HG03378 (cell line): Measurements from ENCODE around the gene RNF5.
"Not testable (repeated sequence)": the region's sequence is repeated elsewhere in the genome, so short reads cannot be mapped to it uniquely, and the experiment has no call there.

Source experiments
- ATAC-seq: cut with Tn5 transposase; IDR thresholded peaks from one replicate; pipeline ENCODE4 v1.9.1; 2021; ENCODE audit warnings: mild to moderate bottlenecking, moderate library complexity; ENCODE audit not compliant: unreplicated experiment

RNF5 gene

GRCh38 chr6:32175322-32175710 lies 2.9 kb upstream of the RNF5 start:
- ATAC-seq: no peak

- peak; percentile 29 for ATAC-seq
Measured at GRCh38 chr6:32175711-32176475, 2.3 kb upstream of the RNF5 start, which contains the start of gene AGPAT1. Gene AGPAT1, minus strand, starts transcription at chr6:32176084. Its CDS starts 4,588 bp downstream, at chr6:32171496.

GRCh38 chr6:32176476-32177182 lies 1.6 kb upstream of the RNF5 start:
- ATAC-seq: no peak

- no peak for ATAC-seq
Measured at GRCh38 chr6:32177183-32177787, 920 bp upstream of the RNF5 start.

GRCh38 chr6:32178547-32179440 lies 589 bp downstream of the RNF5 start:
- no peak for ATAC-seq

- no peak for ATAC-seq
Measured at GRCh38 chr6:32179766-32180405, 1.7 kb downstream of the RNF5 start.

- no peak for ATAC-seq
Measured at GRCh38 chr6:32181148-32181702, 3.0 kb downstream of the RNF5 start.

GRCh38 chr6:32181915-32182529 lies 3.8 kb downstream of the RNF5 start:
- ATAC-seq: no peak

GRCh38 chr6:32182555-32182981 lies 4.4 kb downstream of the RNF5 start:
- no peak for ATAC-seq

GRCh38 chr6:32183030-32183429 lies 4.8 kb downstream of the RNF5 start:
- ATAC-seq: no peak

- ATAC-seq: no peak
Measured at GRCh38 chr6:32183483-32184083, 5.4 kb downstream of the RNF5 start.

- ATAC-seq: no peak
Measured at GRCh38 chr6:32184084-32184640, 6.0 kb downstream of the RNF5 start, which contains the start of gene AGER. Gene AGER, minus strand, starts transcription at chr6:32184253. Its CDS starts 31 bp downstream, at chr6:32184222.

GRCh38 chr6:32185681-32186131 lies 7.5 kb downstream of the RNF5 start:
- ATAC-seq: not testable (repeated sequence)

GRCh38 chr6:32186151-32186840 lies 8.1 kb downstream of the RNF5 start:
- ATAC-seq: not testable (repeated sequence)

- no peak for ATAC-seq
Measured at GRCh38 chr6:32187009-32187709, 9.0 kb downstream of the RNF5 start.

- ATAC-seq: not testable (repeated sequence)
Measured at GRCh38 chr6:32187725-32188380, 9.6 kb downstream of the RNF5 start.
